ENCODE measurements around the gene SLC45A1.
A peak's percentile ranks its signal among the peaks of the same experiment; 100 is the strongest.

The SLC45A1 gene

GRCh38 chr1:8352471-8352845 lies 34.5 kb downstream of the SLC45A1 start:
- Mint-ChIP-seq H3K36me3 (peaks cover 61% of the 10 kb centered on the region), H3K9me3 (no peaks in the 10 kb centered on the region), H3K27ac (peak overlapping the region; percentile 73), H3K4me1 (peaks cover 6% of the 10 kb centered on the region), H3K4me3 (no peak overlapping the region)
- no peak for DNase-seq (ENCODE audit: low spot score in 2 of 2)
- ATAC-seq, result no peak

GRCh38 chr1:8352886-8353785 lies 35.2 kb downstream of the SLC45A1 start:
- H3K9me3 Mint-ChIP-seq, result no peaks in the 10 kb centered on the region
- H3K36me3 Mint-ChIP-seq, result peaks cover 67% of the 10 kb centered on the region
- no peak overlapping the region for H3K4me3 Mint-ChIP-seq
- H3K27ac Mint-ChIP-seq, result peak overlapping the region; percentile 73
- H3K4me1 Mint-ChIP-seq, result peaks cover 12% of the 10 kb centered on the region
- ATAC-seq (no peak), DNase-seq (ENCODE audit: low spot score in 2 of 2) (no peak)

- H3K4me1 Mint-ChIP-seq, result peaks cover 7% of the 10 kb centered on the region
Observed at GRCh38 chr1:8354038-8354437, 36.1 kb downstream of the SLC45A1 start.

GRCh38 chr1:8355439-8356255 lies 37.7 kb downstream of the SLC45A1 start:
- Mint-ChIP-seq H3K4me3 (no peak overlapping the region), H3K9me3 (no peaks in the 10 kb centered on the region), H3K36me3 (peaks cover 72% of the 10 kb centered on the region), H3K4me1 (peaks cover 6% of the 10 kb centered on the region), H3K27ac (peak overlapping the region; percentile 65)
- ATAC-seq (no peak), DNase-seq (ENCODE audit: low spot score in 2 of 2) (no peak)

More at GRCh38 chr1:8354038-8354437, 36.1 kb downstream of the SLC45A1 start:
- DNase-seq (ENCODE audit: low spot score in 2 of 2), result no peak
- H3K4me3 Mint-ChIP-seq, result no peak overlapping the region
- no peak for ATAC-seq
- H3K36me3 Mint-ChIP-seq, result peaks cover 72% of the 10 kb centered on the region
- peak overlapping the region; percentile 73 for H3K27ac Mint-ChIP-seq
- no peaks in the 10 kb centered on the region for H3K9me3 Mint-ChIP-seq

- Mint-ChIP-seq H3K4me1 (peaks cover 6% of the 10 kb centered on the region), H3K9me3 (no peaks in the 10 kb centered on the region), H3K36me3 (peaks cover 74% of the 10 kb centered on the region), H3K27ac (peak overlapping the region; percentile 72), H3K4me3 (no peak overlapping the region)
- ATAC-seq (no peak), DNase-seq (ENCODE audit: low spot score in 2 of 2) (no peak)
Observed at GRCh38 chr1:8356256-8357209, 38.6 kb downstream of the SLC45A1 start.

GRCh38 chr1:8357329-8358101 lies 39.6 kb downstream of the SLC45A1 start:
- ATAC-seq (no peak), DNase-seq (ENCODE audit: low spot score in 2 of 2) (no peak)
- Mint-ChIP-seq H3K4me1 (peaks cover 6% of the 10 kb centered on the region), H3K36me3 (peaks cover 84% of the 10 kb centered on the region), H3K9me3 (no peaks in the 10 kb centered on the region), H3K27ac (peak overlapping the region; percentile 72), H3K4me3 (no peak overlapping the region)

- DNase-seq (ENCODE audit: low spot score in 2 of 2) (no peak), ATAC-seq (no peak)
- Mint-ChIP-seq H3K9me3 (no peaks in the 10 kb centered on the region), H3K4me3 (no peak overlapping the region), H3K4me1 (peaks cover 6% of the 10 kb centered on the region), H3K27ac (peak overlapping the region; percentile 58), H3K36me3 (peaks cover 87% of the 10 kb centered on the region)
Observed at GRCh38 chr1:8358241-8358896, 40.5 kb downstream of the SLC45A1 start.

- peak overlapping the region; percentile 76 for H3K27ac Mint-ChIP-seq
- no peak for ATAC-seq
- DNase-seq (ENCODE audit: low spot score in 2 of 2), result no peak
- H3K4me1 Mint-ChIP-seq, result peaks cover 6% of the 10 kb centered on the region
- no peak overlapping the region for H3K4me3 Mint-ChIP-seq
- H3K9me3 Mint-ChIP-seq, result no peaks in the 10 kb centered on the region
- H3K36me3 Mint-ChIP-seq, result peaks cover 83% of the 10 kb centered on the region
Observed at GRCh38 chr1:8358897-8359616, 41.1 kb downstream of the SLC45A1 start.

GRCh38 chr1:8359617-8360481 lies 41.9 kb downstream of the SLC45A1 start:
- peaks cover 6% of the 10 kb centered on the region for H3K4me1 Mint-ChIP-seq
- ATAC-seq (no peak), DNase-seq (ENCODE audit: low spot score in 2 of 2) (no peak)
- no peaks in the 10 kb centered on the region for H3K9me3 Mint-ChIP-seq
- H3K36me3 Mint-ChIP-seq, result peaks cover 75% of the 10 kb centered on the region
- H3K4me3 Mint-ChIP-seq, result no peak overlapping the region
- peak overlapping the region; percentile 76 for H3K27ac Mint-ChIP-seq

GRCh38 chr1:8360493-8361197 lies 42.7 kb downstream of the SLC45A1 start:
- DNase-seq (ENCODE audit: low spot score in 2 of 2), result no peak
- no peak for ATAC-seq
- no peak overlapping the region for H3K4me3 Mint-ChIP-seq
- H3K27ac Mint-ChIP-seq, result no peak overlapping the region
- peaks cover 6% of the 10 kb centered on the region for H3K4me1 Mint-ChIP-seq
- H3K9me3 Mint-ChIP-seq, result no peaks in the 10 kb centered on the region
- H3K36me3 Mint-ChIP-seq, result peaks cover 75% of the 10 kb centered on the region

GRCh38 chr1:8361198-8361849 lies 43.4 kb downstream of the SLC45A1 start:
- Mint-ChIP-seq H3K27ac (peak overlapping the region; percentile 23), H3K4me1 (peaks cover 6% of the 10 kb centered on the region), H3K4me3 (no peak overlapping the region), H3K36me3 (peaks cover 73% of the 10 kb centered on the region), H3K9me3 (no peaks in the 10 kb centered on the region)
- no peak for ATAC-seq
- DNase-seq (ENCODE audit: low spot score in 2 of 2), result no peak

- H3K9me3 Mint-ChIP-seq, result no peaks in the 10 kb centered on the region
- no peak overlapping the region for H3K4me3 Mint-ChIP-seq
- peaks cover 5% of the 10 kb centered on the region for H3K4me1 Mint-ChIP-seq
- peaks cover 68% of the 10 kb centered on the region for H3K36me3 Mint-ChIP-seq
- ATAC-seq (no peak), DNase-seq (ENCODE audit: low spot score in 2 of 2) (no peak)
- H3K27ac Mint-ChIP-seq, result peak overlapping the region; percentile 78
Observed at GRCh38 chr1:8362701-8363101, 44.8 kb downstream of the SLC45A1 start.
